DMS79 (cell line): ENCODE results near the gene FOXE1.

Experiments used
- DNase-seq: peaks from one replicate; lab custom pipeline; 2025; lab: John Stamatoyannopoulos, UW

Gene FOXE1

DNA sequence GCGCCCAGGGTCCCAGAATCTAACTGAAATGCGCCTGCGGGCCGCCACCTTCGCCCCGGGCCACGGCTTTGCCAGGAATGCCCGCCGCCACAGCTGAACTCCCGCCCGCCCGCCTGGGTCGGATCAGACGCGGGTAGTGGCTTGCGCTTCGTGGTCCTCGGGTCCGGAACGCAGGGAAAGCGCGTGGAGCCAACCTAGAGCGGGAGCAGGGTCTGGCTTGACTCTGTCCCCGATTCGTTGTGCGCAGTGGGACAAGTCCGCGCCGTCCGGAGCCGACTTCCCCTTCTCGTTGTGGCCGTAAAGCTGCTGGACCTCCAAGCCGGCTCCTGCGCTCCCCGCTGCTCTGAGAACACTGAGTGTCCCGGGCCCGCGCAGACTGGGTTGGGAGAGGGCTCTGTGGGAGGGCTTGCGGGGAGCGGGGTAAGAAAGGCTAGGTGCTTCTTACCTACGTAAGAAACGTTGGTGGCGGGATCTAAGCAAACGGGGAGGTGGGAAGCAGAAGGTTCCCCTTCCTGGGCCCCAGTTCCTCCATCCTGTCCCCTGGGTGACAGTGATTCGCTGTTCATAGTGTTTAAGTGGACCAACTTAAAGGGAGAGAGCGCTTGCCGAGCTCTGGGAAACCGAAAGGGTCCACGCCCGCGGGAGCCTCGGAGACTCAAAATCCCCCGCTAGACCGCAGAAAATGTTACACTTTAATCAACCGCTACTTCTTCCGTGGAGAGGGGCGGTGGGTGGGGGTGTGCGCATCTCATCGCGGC, 4.4 kb upstream of the FOXE1 start:
- DNase-seq: no peak

DNA sequence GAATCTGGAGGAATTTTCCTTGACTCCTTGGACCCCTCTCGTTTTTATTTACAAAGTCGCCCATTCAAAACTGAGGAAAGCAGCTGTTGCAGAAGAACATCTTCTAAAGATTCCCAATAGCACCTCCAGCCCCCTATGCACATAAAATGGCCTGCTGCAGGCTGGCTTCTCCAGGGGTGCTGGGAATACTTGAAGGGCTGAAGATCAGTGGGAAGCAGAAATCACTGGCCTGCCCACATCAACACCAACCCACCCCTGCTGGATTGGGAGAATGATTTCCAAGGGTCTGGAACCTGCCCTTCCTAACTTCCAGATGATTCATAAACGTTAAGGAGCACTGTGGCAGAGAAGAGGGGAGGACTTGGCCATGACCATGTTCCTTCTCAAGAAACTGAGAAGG, 3.0 kb upstream of the FOXE1 start:
- no peak for DNase-seq

- DNase-seq: no peak
Observed at GRCh38 chr9:97850746-97851445, 2.1 kb upstream of the FOXE1 start.

- DNase-seq: no peak
Observed at GRCh38 chr9:97851446-97851883, 1.6 kb upstream of the FOXE1 start.

DNA sequence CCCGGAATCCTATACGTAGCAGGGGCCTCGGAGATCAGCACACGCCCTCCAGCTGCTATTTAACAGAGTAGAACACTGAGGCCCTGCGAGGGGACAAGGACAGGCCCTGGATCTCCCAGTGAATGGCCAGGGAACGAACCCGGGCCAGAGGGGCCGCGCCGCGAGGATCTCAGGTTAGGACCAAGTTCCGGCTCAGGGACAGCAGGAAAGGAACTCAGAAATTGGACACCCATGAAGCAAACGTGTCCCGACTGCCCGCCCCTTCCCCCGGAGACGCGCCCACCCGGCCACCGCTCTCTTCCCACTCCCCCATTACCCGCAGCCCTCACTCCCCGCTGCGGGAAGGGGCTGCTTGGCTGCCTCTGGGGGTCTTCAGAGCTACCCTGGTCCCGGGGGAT, 1.0 kb upstream of the FOXE1 start:
- DNase-seq: no peak

DNA sequence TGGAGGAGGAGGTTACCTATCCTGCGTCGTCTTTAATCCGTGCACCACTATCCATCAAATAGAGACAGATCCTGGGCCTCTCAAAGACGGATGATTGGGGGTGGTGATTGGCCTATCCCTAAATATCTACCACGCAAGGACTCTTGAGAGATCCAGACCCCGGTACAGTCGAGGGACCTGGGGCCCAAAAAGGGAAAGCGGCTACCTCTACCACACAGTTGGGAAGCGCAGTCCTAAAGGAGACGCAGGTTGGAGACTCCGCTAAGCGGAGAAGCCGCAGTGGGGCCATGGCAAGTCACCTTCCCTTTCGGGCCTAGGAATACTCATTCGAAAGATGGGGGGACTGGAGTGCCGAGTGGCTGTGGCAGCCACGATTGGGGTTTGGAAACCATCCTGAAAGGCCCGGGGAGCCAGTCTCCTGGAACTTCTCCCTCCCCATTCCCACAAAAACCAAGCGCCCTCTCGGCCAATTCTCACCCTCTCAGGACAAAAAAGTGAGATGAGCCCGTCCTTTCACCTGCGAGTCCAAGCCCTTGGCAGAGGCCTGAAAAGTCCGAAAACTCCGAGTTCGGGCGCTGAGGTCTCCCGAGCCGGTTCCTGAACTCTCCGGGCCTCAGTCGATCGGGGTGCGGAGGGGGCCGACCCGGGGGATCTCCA, 499 bp upstream of the FOXE1 start:
- no peak for DNase-seq

DNA sequence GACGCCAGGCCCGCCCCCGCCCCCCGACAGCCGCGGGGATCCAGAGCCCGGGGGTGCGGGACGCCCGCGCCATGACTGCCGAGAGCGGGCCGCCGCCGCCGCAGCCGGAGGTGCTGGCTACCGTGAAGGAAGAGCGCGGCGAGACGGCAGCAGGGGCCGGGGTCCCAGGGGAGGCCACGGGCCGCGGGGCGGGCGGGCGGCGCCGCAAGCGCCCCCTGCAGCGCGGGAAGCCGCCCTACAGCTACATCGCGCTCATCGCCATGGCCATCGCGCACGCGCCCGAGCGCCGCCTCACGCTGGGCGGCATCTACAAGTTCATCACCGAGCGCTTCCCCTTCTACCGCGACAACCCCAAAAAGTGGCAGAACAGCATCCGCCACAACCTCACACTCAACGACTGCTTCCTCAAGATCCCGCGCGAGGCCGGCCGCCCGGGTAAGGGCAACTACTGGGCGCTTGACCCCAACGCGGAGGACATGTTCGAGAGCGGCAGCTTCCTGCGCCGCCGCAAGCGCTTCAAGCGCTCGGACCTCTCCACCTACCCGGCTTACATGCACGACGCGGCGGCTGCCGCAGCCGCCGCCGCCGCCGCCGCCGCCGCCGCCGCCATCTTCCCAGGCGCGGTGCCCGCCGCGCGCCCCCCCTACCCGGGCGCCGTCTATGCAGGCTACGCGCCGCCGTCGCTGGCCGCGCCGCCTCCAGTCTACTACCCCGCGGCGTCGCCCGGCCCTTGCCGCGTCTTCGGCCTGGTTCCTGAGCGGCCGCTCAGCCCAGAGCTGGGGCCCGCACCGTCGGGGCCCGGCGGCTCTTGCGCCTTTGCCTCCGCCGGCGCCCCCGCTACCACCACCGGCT, 1.0 kb downstream of the FOXE1 start:
- no peak for DNase-seq

DNA sequence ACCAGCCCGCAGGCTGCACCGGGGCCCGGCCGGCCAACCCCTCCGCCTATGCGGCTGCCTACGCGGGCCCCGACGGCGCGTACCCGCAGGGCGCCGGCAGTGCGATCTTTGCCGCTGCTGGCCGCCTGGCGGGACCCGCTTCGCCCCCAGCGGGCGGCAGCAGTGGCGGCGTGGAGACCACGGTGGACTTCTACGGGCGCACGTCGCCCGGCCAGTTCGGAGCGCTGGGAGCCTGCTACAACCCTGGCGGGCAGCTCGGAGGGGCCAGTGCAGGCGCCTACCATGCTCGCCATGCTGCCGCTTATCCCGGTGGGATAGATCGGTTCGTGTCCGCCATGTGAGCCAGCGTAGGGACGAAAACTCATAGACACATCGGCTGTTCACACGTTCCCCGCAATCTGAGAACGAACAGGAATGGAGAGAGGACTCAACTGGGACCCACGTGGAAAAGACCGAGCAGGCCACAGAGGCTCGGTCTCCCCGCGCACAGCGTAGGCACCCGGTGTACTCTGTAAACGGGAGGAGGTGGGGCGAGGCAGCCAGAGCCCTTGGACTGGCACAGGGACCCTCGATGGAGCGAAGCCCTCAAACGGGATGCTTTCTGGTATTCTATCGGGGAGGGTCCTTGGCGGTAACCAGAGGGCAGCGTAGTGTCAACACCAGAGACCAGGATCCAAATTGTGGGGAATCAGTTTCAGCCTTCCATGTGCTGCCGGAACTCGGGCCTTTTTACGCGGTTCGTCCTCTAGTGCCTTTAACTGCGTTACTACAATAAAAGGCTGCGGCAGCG, 1.9 kb downstream of the FOXE1 start:
- no peak for DNase-seq

DNA sequence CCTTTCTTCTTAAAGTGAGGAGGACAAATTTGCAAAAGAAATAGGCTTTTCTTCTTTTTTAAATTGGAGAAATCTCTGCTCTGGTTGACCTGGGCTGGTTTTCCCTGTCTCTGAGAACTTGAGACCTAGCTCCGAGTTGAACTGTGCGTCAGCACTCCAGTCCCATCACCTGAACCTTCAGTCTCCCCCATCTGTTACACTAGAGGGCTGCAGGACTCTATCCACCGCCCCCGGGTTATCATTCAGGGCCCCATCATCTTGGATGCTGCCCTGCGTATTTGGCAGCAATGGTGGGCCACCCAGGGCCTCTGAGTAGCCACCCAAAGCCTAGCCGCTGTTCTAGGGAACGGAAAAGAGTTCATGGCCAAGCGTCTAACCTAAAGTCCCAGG, 2.5 kb downstream of the FOXE1 start:
- no peak for DNase-seq

GRCh38 chr9:97855899-97856298, 2.9 kb downstream of the FOXE1 start:
- no peak for DNase-seq

DNA sequence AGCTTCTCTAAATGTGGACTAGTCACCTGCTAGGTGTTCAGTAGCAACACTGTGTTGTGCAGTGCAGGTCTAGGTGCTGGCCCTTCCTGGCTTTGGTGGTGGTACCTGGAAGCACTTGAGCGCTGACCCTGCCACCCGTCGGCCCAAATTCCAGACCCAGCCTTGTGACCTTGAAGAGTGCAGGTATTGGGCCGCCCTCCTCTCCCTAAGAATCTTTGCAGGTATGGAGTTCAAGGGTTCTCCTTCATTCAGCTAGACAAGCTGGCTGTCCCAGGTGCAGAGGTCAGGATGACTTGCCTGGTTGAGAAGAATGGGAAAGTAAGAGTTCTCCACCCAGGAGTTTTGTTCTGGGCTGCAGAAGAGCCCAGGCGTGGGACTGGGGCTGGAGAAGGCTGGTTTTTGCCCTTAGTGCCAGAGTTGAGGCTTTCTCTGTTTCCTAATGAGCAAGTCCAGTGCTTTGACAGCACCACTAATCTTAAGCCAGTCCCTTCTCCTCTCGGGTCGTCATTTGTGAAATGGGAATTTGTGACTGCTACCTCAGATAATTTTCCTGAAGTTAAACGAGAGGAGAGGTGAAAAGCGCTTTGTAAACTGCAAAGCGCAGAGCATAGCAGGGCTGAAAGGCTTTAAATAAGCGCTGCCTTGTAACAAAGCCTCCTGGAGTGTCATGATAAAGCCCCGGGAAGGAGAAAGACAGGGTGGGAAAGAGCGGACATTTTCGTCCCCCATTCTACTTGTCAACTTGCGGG, 4.0 kb downstream of the FOXE1 start:
- no peak for DNase-seq

DNA sequence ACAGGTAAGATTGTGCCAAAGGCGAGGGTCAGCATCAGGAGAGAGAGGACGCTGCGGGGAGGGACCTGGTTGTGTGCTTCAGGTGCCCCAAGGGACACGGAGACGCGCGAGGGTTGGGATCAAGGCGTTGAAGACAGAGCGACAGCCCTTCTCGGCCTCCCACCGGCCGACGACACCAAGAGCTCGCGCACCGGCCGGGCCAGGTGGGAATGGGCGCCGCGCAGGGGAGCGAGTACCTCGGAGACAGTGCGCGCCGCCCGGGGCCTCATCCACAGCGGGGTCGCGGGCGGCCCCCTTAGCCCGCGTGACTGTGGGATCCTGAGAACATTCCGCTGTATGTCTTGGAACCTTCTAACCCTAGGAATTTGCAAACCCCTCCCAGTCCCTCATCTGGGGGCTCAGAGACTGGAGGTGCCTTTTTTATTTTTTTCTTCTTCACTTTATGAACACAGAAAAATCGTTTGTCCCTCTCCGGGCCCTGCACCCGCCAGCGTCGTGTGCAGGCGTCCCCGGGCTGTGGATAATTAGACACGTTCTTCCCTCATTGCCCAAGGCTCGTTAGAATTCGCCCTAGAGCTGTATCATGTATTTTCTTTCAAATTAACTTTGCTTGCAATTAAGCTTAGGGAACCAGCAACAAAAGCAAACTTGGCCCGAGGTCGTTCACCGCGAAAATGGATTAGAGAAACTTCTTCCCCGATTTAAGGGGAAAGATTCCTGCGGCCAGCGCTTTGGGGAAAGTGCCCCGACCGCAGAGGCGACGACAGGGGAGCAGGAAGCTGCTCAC, 4.8 kb downstream of the FOXE1 start:
- no peak for DNase-seq

DNA sequence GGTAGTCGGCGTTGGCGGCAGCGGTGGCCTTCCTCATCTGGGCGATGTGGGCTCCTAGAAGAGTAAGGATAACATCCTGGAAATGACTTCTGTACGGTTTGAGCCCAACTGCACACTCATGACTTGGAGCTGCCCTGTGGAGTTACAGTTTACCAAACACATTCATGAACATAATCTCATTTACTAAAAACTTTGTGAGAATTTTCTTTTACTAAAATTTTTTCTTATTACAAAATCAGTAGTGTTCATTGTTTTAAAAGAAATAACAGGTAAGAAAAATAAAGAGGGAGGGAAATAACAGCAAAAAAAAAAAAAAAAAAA, 5.3 kb downstream of the FOXE1 start:
- no peak for DNase-seq

- no peak for DNase-seq
Observed at GRCh38 chr9:97858826-97859225, 5.8 kb downstream of the FOXE1 start.

DNA sequence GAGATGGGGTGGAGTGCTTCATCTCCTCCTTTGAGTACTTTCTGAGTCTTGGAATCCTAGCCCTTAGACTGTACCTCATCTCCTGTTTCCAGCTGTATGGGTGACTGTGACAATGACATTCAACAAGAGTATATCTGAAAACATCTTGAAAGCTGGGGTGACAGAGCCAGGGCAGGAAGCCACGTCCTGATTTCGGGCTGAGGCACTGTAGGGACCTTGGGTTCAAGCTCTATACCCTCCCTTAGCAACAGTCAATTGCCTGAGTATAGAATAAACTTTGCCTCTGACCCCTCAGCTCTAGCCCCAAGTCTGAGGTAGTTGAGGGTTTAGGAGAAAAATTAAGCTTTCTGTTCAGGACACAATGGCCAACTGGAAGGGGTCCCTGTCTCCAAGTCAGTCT, 6.3 kb downstream of the FOXE1 start:
- DNase-seq: no peak

DNA sequence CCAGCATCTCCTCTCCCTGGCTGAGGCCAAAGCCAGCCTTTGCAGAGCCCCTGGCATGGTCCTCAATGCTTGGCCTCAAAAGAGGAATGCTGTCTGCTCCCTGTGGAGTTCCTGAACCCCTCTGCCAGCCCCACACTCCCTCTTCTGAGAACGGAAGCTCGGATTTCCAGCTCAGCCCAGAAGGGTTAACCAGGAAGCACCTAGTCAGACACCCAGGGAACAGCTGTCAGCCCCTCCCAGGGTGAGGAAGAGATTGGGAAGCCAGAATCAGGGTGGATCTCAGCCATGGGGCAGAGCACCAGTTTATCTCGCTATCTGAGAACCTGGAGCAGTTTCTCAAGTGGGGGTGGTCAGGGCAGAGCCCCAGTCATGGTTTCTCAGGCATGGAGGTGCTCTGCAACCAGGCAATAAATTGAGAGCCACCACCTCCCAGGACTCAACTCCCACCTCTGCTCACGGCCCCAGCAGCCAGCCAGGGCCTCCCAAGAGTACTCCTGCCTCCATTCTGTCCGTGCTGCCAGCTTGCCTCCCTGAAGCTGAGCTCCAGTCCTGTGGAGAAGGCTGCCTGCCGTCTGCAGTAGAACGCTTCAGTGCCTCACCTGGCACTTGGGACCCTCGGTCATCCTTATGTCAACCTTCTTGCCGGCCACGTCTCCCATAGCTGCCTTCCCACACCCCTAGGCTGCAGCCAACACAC, 7.6 kb downstream of the FOXE1 start:
- no peak for DNase-seq

- no peak for DNase-seq
Observed at GRCh38 chr9:97861148-97861475, 8.1 kb downstream of the FOXE1 start.

DNA sequence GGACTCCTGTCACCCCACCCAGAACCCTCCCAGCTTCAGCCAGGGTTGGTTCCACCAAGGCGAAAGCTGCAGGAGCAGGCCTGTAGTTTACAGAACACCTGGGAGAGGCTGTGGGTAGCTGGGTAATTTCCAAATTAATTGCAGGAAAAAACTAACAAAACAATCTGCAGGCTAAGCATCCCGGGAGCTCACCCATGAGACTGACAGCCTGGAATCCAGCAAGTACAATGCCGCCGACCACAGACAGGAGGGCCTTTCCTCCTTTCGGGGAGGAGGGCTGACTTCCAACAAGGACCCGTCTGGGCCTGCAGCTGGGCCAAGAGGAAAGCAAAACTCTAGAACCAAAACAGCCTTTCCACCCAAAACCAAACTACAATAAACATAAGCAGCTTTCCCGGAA, 10.3 kb downstream of the FOXE1 start:
- no peak for DNase-seq

DNA sequence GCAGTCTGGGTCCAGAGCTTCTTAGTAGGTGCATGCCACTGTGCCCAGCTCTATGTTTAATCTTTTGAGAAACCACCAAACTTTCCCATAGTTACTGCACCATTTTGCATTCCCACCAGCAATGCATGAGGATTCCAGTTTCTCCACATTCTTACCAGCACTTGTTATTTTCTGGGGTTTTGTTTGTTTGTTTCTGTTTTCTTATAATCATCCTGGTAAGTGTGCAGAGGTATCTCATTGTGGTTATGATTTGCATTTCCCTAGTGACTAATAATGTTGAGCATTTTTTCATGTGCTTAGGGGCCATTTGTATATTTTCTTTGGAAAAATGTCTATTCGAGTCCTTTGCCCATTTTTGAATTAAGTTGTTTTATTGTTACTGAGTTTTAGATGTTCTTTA, 11.4 kb downstream of the FOXE1 start:
- no peak for DNase-seq

DNA sequence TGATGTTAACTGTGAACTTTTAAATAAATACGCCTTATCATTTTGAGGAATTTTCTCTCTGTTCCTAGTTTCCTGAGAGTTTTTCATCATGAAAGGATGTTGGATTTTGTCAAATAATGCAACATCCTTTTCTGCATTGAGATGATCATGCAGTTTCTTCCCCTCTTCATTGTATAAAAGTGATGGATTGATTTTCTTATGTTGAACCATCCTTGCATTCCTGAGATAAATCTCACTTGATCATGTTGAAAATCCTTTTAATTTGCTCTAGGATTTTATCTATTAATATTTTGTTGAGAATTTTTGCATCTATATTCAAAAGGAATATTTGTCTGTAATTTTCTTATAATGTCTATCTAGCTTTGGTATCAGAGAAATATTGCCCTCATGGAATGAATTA, 13.3 kb downstream of the FOXE1 start:
- no peak for DNase-seq
